IMR-90 (cell line): ENCODE measurements around the gene MAOA. TPM values are rescaled to one million over a fixed set of nuclear protein-coding genes. Genes with fewer than 3 reads are reported as not detected.

Source experiments
- ATAC-seq: fragments of 200-7000 bp; cut with Tn5 transposase; 2 replicates; pipeline ENCODE4 v1.9.1; 2020; ENCODE audit warnings: low read depth, mild to moderate bottlenecking, moderate library complexity
- BruUV-seq: library from RNA; stranded (reverse); fragments of 400-500 nt; replicated peaks from 2 replicates; lab custom pipeline; 2021; lab: Mats Ljungman, UMichigan
- CTCF ChIA-PET: fragments of 300-600 bp; formaldehyde crosslinking; extraction: SDS; loops from one replicate; lab custom pipeline; 2021; ENCODE audit warnings: antibody characterized with exemption; lab: Yijun Ruan, JAX
- POLR2A ChIA-PET: fragments of 300-600 bp; sonication (Branson Sonifier 250); formaldehyde crosslinking; loops from one replicate; lab custom pipeline; 2022; ENCODE audit warnings: antibody characterized with exemption; ENCODE audit not compliant: unreplicated experiment; lab: Charles Lee
- DNase-seq: peaks from one replicate; pipeline ENCODE4 v3.0.0; 2013
- H2AFZ ChIP-seq: replicated peaks from 2 replicates; pipeline ENCODE3; 2013; ENCODE audit warnings: low read length, mild to moderate bottlenecking; ENCODE audit not compliant: poor library complexity
- H2AK5ac ChIP-seq: 2 replicates; pipeline ENCODE4 v1.6.1; 2013; ENCODE audit warnings: low read depth, low read length, inconsistent platforms
- H2AK9ac ChIP-seq: replicated peaks from 2 replicates; pipeline ENCODE3; 2013; ENCODE audit warnings: mild to moderate bottlenecking, low read depth, low read length, moderate library complexity; ENCODE audit not compliant: poor library complexity
- H2BK120ac ChIP-seq: 2 replicates; pipeline ENCODE4 v1.6.1; 2013; ENCODE audit warnings: low read depth, low read length, inconsistent platforms
- H2BK15ac ChIP-seq: 3 replicates; pipeline ENCODE4 v1.6.1; 2013; ENCODE audit warnings: low read depth, low read length, inconsistent platforms
- H2BK20ac ChIP-seq: 2 replicates; pipeline ENCODE4 v1.6.1; 2013; ENCODE audit warnings: low read depth, mild to moderate bottlenecking, inconsistent platforms, low read length, moderate library complexity
- H2BK5ac ChIP-seq: 2 replicates; pipeline ENCODE4 v1.6.1; 2013; ENCODE audit warnings: mild to moderate bottlenecking, low read depth, low read length, inconsistent platforms; ENCODE audit not compliant: poor library complexity, severe bottlenecking
- H3K14ac ChIP-seq: replicated peaks from 2 replicates; pipeline ENCODE4 v1.6.1; 2013; ENCODE audit warnings: low read depth, low read length, inconsistent platforms
- H3K18ac ChIP-seq: 2 replicates; pipeline ENCODE4 v1.6.1; 2013; ENCODE audit warnings: low read depth, low read length, control low read depth
- H3K23ac ChIP-seq: 2 replicates; pipeline ENCODE4 v1.6.1; 2013; ENCODE audit warnings: low read depth, low read length, inconsistent platforms
- H3K27ac ChIP-seq: 2 replicates; pipeline ENCODE4 v1.5.1; 2013; ENCODE audit warnings: mild to moderate bottlenecking, control low read depth, low read length; ENCODE audit not compliant: insufficient read depth
- H3K27me3 ChIP-seq: 2 replicates; pipeline ENCODE4 v1.6.1; 2013; ENCODE audit warnings: low read length; ENCODE audit not compliant: control insufficient read depth, insufficient read depth
- H3K36me3 ChIP-seq: 2 replicates; pipeline ENCODE4 v1.6.1; 2013; ENCODE audit warnings: low read length, mixed read lengths; ENCODE audit not compliant: control insufficient read depth, insufficient read depth
- H3K4ac ChIP-seq: 2 replicates; pipeline ENCODE4 v1.6.1; 2013; ENCODE audit warnings: low read depth, low read length, inconsistent platforms
- H3K4me1 ChIP-seq: 2 replicates; pipeline ENCODE4 v1.6.1; 2013; ENCODE audit warnings: low read length, mixed read lengths; ENCODE audit not compliant: control insufficient read depth, insufficient read depth
- H3K4me2 ChIP-seq: 2 replicates; pipeline ENCODE4 v1.6.1; 2013; ENCODE audit warnings: low read depth, mild to moderate bottlenecking, control low read depth, low read length, moderate library complexity
- H3K4me3 ChIP-seq: 2 replicates; pipeline ENCODE4 v1.5.1; 2013; ENCODE audit warnings: low read depth, mild to moderate bottlenecking, control low read depth, low read length, moderate library complexity; ENCODE audit not compliant: insufficient read depth
- H3K56ac ChIP-seq: 2 replicates; pipeline ENCODE4 v1.6.1; 2013; ENCODE audit warnings: low read length, inconsistent platforms; ENCODE audit not compliant: insufficient read depth; ENCODE audit errors: extremely low read depth
- H3K79me1 ChIP-seq, 2 experiments: 2 replicates each; pipeline ENCODE4 v1.6.1; 2013; ENCODE audit warnings: low read length in 2 of 2, inconsistent platforms in 1 of 2, low read depth in 1 of 2
- H3K9ac ChIP-seq: 2 replicates; pipeline ENCODE4 v1.6.1; 2013; ENCODE audit warnings: low read depth, low read length, control low read depth
- H3K9me1 ChIP-seq: 2 replicates; pipeline ENCODE4 v1.6.1; 2013; ENCODE audit warnings: low read length, inconsistent platforms; ENCODE audit not compliant: insufficient read depth
- H3K9me3 ChIP-seq: 2 replicates; pipeline ENCODE4 v1.6.1; 2013; ENCODE audit warnings: low read length; ENCODE audit not compliant: control insufficient read depth, insufficient read depth
- H4K20me1 ChIP-seq: 2 replicates; pipeline ENCODE4 v1.6.1; 2013; ENCODE audit warnings: low read length, inconsistent platforms; ENCODE audit not compliant: insufficient read depth
- H4K5ac ChIP-seq: 2 replicates; pipeline ENCODE4 v1.6.1; 2013; ENCODE audit warnings: mild to moderate bottlenecking, low read depth, low read length, control low read depth
- H4K8ac ChIP-seq, 2 experiments: 2 replicates each; pipeline ENCODE4 v1.6.1; 2013; ENCODE audit warnings: low read depth in 2 of 2, low read length in 2 of 2, control low read depth in 1 of 2, inconsistent platforms in 1 of 2
- H4K91ac ChIP-seq: 2 replicates; pipeline ENCODE4 v1.6.1; 2013; ENCODE audit warnings: low read depth, low read length, inconsistent platforms; ENCODE audit not compliant: insufficient read depth
- FOS ChIP-seq: fragments of 150-350 bp; IDR thresholded peaks from 2 replicates; pipeline ENCODE4 v1.6.1; 2016; ENCODE audit warnings: low read depth, low read length
- MAFK ChIP-seq: IDR thresholded peaks from 2 replicates; pipeline ENCODE4 v1.6.1; 2012; ENCODE audit warnings: low read depth, low read length, improper control_type of control experiment
- SMC3 ChIP-seq: fragments of 150-350 bp; IDR thresholded peaks from 2 replicates; pipeline ENCODE4 v1.6.1; 2016; ENCODE audit warnings: low read depth, mild to moderate bottlenecking, antibody characterized with exemption, low read length, moderate library complexity
- WGBS, 2 experiments: methylation state at CpG; one replicate each; pipeline versions ENCODE4 v1.1.5 to v1.1.7; 2013; ENCODE audit warnings: missing lambda C conversion rate in 2 of 2; ENCODE audit not compliant: insufficient read length in 1 of 2; ENCODE audit errors: extremely low coverage in 2 of 2; 5-methylcytosine and 5-hydroxymethylcytosine counted together
- dilution Hi-C: fragments of 300-500 bp; cut with HindIII; formaldehyde crosslinking; loops from one replicate; pipeline ENCODE4 v1.14.3; 2018; ENCODE audit warnings: low sequenced_read_pairs; ENCODE audit not compliant: unreplicated experiment
- in situ Hi-C: fragments of 300-500 bp; cut with MboI; formaldehyde crosslinking; loops from 3 replicates; pipeline ENCODE4 v1.14.3; 2019; ENCODE audit warnings: low sequenced_read_pairs, inconsistent platforms, mixed read lengths
- intact Hi-C: fragments of 100-400 bp; cut with micrococcal nuclease; formaldehyde crosslinking; loops from 2 replicates; pipeline ENCODE4 v1.10.0; 2022
- polyA plus RNA-seq, 3 experiments: library from polyadenylated mRNA; depleted of rRNA; stranded (reverse); fragments of >200 nt; gene quantifications; 2 replicates each; pipeline ENCODE4 v1.2.3, GENCODE V29; 2012; ENCODE audit warnings: low replicate concordance in 1 of 3
- total RNA-seq: library from RNA; depleted of rRNA; stranded (reverse); fragments of >200 nt; gene quantifications from 2 replicates; pipeline ENCODE4 v1.2.3, GENCODE V29; 2012

Gene MAOA
- total and polyA plus RNA-seq, 2 of the 4 experiments (the other 2 are of a cell fraction): 0.14 to 0.36 TPM

DNA sequence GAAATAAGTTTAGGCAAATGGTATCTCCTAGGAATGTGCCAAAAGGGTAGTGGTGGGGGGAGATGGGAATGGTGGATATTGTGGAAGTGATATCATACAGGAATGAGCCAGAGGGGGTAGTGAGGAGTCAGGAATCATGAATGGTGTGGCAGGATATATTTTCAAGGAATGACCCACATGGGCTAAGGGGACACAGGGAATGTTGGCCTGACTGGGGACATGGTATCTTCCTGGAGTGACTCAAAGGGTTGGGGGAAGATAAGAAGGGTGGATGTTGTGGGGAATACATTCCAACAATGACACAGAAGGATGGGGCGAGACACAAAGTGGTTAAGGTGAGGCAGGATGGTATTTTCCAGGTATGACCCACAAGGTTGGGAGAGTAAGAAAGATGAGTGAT lies 60.6 kb downstream of the MAOA start:
- in situ Hi-C loops: no loop called here
- no TSS peak for BruUV-seq

More for the DNA sequence above, 60.6 kb downstream of the MAOA start:
- Histone ChIP-seq H3K9me3 (peaks cover 7% of the 10 kb centered on the region; the same call in 1 of the 2 replicates), H3K4me1 (no peaks in the 10 kb centered on the region), H3K79me1 (no peaks in the 10 kb centered on the region), H2BK15ac (no peak overlapping the region), H2BK120ac (no peak overlapping the region), H2BK5ac (no peak overlapping the region), H3K36me3 (no peaks in the 10 kb centered on the region), H3K27ac (no peak overlapping the region), H4K8ac (no peak overlapping the region), H3K56ac (no peak overlapping the region), H2AFZ (no peak overlapping the region), H3K9ac (no peak overlapping the region), H3K4me3 (no peak overlapping the region), H3K14ac (no peak overlapping the region), H3K18ac (no peak overlapping the region), H3K9me1 (no peaks in the 10 kb centered on the region), H4K20me1 (no peaks in the 10 kb centered on the region), H4K5ac (no peak overlapping the region), H2AK9ac (no peak overlapping the region), H3K4ac (no peak overlapping the region), H2AK5ac (no peak overlapping the region), H3K27me3 (no peaks in the 10 kb centered on the region), H3K4me2 (no peak overlapping the region), H2BK20ac (no peak overlapping the region), H4K91ac (no peak overlapping the region), H3K23ac (no peak overlapping the region)
- TF ChIP-seq FOS: no peak
- TF ChIP-seq SMC3: no peak
- TF ChIP-seq MAFK: no peak
- DNase-seq: no peak
- WGBS, 2 experiments: no CpG with 5 or more reads among the region's 1 CpG
- ATAC-seq: no peak
- dilution Hi-C loops (no loop called here), intact Hi-C loops (no loop called here)
- POLR2A ChIA-PET: no interaction called here
- CTCF ChIA-PET: no interaction called here
